Prostate gland (tissue), 2 donors: ENCODE measurements around the gene ZNF630.

Experiments
- CTCF ChIP-seq, 4 experiments: fragments of 200-600 bp in 2 of 4; fragments of 450-650 bp in 2 of 4; sonication (generic) in 2 of 4; IDR thresholded peaks; 1 replicate in 3 of 4; 2 replicates in 1 of 4; pipeline ENCODE4 v1.5.1; 2016 to 2019; ENCODE audit warnings: antibody characterized with exemption in 4 of 4, mild to moderate bottlenecking in 2 of 4, moderate library complexity in 2 of 4
- POLR2A ChIP-seq: fragments of 450-650 bp; IDR thresholded peaks from one replicate; pipeline ENCODE4 v1.6.1; 2016; ENCODE audit warnings: antibody characterized with exemption, mild to moderate bottlenecking
- POLR2AphosphoS5 ChIP-seq: sonication (generic); formaldehyde crosslinking; IDR thresholded peaks from one replicate; pipeline ENCODE4 v1.6.1; 2017; ENCODE audit warnings: antibody characterized with exemption

- no peak for TF ChIP-seq CTCF (IDR thresholded peaks at IDR 0.05)
- TF ChIP-seq POLR2AphosphoS5 = no peak
- no peak for TF ChIP-seq POLR2A
These were observed 41.2 kb downstream of the ZNF630 start for GRCh38 chrX:48030237-48030636.
